ENCODE measurements around the gene PTCD2.
"Not testable (repeated sequence)": the region's sequence is repeated elsewhere in the genome, so short reads cannot be mapped to it uniquely, and the experiment has no call there.

The PTCD2 gene

GRCh38 chr5:72380492-72381274, 60.5 kb downstream of the PTCD2 start:
- DNase-seq (ENCODE audit: low read depth): no peak

GRCh38 chr5:72383280-72383679, 63.1 kb downstream of the PTCD2 start:
- no peak for DNase-seq (ENCODE audit: low read depth)

GRCh38 chr5:72383726-72384125, 63.6 kb downstream of the PTCD2 start:
- no peak for DNase-seq (ENCODE audit: low read depth)

- no peak for DNase-seq (ENCODE audit: low read depth)
Measured at GRCh38 chr5:72386639-72387038, 66.5 kb downstream of the PTCD2 start.

- no peak for DNase-seq (ENCODE audit: low read depth)
Measured at GRCh38 chr5:72387985-72388384, 67.8 kb downstream of the PTCD2 start.

GRCh38 chr5:72388646-72389045, 68.5 kb downstream of the PTCD2 start:
- no peak for DNase-seq (ENCODE audit: low read depth)

GRCh38 chr5:72390836-72391235, 70.7 kb downstream of the PTCD2 start:
- DNase-seq (ENCODE audit: low read depth): no peak

GRCh38 chr5:72392326-72392733, 72.2 kb downstream of the PTCD2 start:
- no peak for DNase-seq (ENCODE audit: low read depth)

GRCh38 chr5:72393052-72393451, 72.9 kb downstream of the PTCD2 start:
- DNase-seq (ENCODE audit: low read depth): no peak

GRCh38 chr5:72394688-72395087, 74.5 kb downstream of the PTCD2 start:
- DNase-seq (ENCODE audit: low read depth): no peak

- no peak for DNase-seq (ENCODE audit: low read depth)
Measured at GRCh38 chr5:72397836-72398235, 77.7 kb downstream of the PTCD2 start.

- DNase-seq (ENCODE audit: low read depth): no peak
Measured at GRCh38 chr5:72400950-72401349, 80.8 kb downstream of the PTCD2 start.

- no peak for DNase-seq (ENCODE audit: low read depth)
Measured at GRCh38 chr5:72402381-72402890, 82.3 kb downstream of the PTCD2 start.

GRCh38 chr5:72402959-72403628, 82.9 kb downstream of the PTCD2 start:
- no peak for DNase-seq (ENCODE audit: low read depth)

GRCh38 chr5:72404771-72405170, 84.6 kb downstream of the PTCD2 start:
- DNase-seq (ENCODE audit: low read depth): not testable (repeated sequence)

- no peak for DNase-seq (ENCODE audit: low read depth)
Measured at GRCh38 chr5:72407078-72407477, 86.9 kb downstream of the PTCD2 start.

GRCh38 chr5:72407541-72407940, 87.4 kb downstream of the PTCD2 start:
- no peak for DNase-seq (ENCODE audit: low read depth)

- no peak for DNase-seq (ENCODE audit: low read depth)
Measured at GRCh38 chr5:72408127-72408526, 88.0 kb downstream of the PTCD2 start.

GRCh38 chr5:72408603-72409002, 88.4 kb downstream of the PTCD2 start:
- DNase-seq (ENCODE audit: low read depth): no peak

GRCh38 chr5:72410688-72411295, 90.6 kb downstream of the PTCD2 start:
- no peak for DNase-seq (ENCODE audit: low read depth)

GRCh38 chr5:72412283-72413055, 92.3 kb downstream of the PTCD2 start:
- no peak for DNase-seq (ENCODE audit: low read depth)

GRCh38 chr5:72415616-72416325, 95.6 kb downstream of the PTCD2 start:
- DNase-seq (ENCODE audit: low read depth): no peak
